A549 (cell line): ENCODE data around the gene NOL3.

Experiments used
- CHD4 ChIP-seq: fragments of 200-600 bp; sonication (generic); IDR thresholded peaks from 2 replicates; pipeline ENCODE4 v1.6.1; 2016; ENCODE audit warnings: antibody characterized with exemption, mild to moderate bottlenecking, borderline replicate concordance
- JUN ChIP-seq, 2 experiments: fragments of >200 bp; sonication (Bioruptor Twin); formaldehyde crosslinking; IDR thresholded peaks; 2 replicates in 1 of 2; 3 replicates in 1 of 2; pipeline ENCODE4 v1.6.1; 2016 to 2017
- NFE2L2 ChIP-seq: fragments of 150-350 bp; conservative IDR thresholded peaks from 2 replicates; pipeline ENCODE4 v1.6.1; 2014; ENCODE audit warnings: low read length
- POLR2A ChIP-seq: IDR thresholded peaks from 2 replicates; pipeline ENCODE4 v1.6.1; 2012; ENCODE audit warnings: mild to moderate bottlenecking, low read length
- SREBF2 ChIP-seq: fragments of 450-650 bp; IDR thresholded peaks from 2 replicates; pipeline ENCODE4 v1.6.1; 2014; ENCODE audit warnings: mild to moderate bottlenecking, moderate library complexity
- TF ChIP-seq, protein P1 (sequence below): IDR thresholded peaks from 2 replicates; pipeline ENCODE4 v1.6.1; 2012
- TF ChIP-seq, protein P2 (sequence below): fragments of 200-600 bp; sonication (generic); IDR thresholded peaks from 2 replicates; pipeline ENCODE4 v1.6.1; 2016; ENCODE audit warnings: antibody characterized with exemption, mild to moderate bottlenecking, moderate library complexity

DNA sequence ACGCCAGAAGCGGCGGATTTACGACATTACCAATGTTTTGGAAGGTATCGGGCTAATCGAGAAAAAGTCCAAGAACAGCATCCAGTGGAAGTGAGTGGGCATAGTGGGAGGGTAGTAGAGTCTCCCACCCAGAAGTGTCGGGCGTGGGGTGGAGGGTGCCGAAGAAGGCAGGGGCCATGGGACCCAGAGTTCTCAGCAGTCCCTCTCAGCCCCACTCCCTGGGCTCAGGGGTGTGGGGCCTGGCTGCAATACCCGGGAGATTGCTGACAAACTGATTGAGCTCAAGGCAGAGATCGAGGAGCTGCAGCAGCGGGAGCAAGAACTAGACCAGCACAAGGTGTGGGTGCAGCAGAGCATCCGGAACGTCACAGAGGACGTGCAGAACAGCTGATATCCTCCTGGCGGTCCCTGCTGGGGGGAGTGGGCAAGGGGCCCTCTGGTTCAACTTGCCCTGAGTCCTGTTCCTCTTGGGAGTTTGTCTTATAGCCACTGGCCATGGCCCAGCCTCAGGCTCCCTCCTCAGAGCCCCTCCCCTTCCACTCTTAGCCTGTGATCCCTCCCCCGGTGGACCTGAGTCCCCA lies 22.5 kb downstream of the NOL3 start:
- TF ChIP-seq SREBF2, result no peak
- TF ChIP-seq NFE2L2, result no peak
- TF ChIP-seq, protein P1, sequence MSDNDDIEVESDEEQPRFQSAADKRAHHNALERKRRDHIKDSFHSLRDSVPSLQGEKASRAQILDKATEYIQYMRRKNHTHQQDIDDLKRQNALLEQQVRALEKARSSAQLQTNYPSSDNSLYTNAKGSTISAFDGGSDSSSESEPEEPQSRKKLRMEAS, result no peak
- no peak for TF ChIP-seq POLR2A
- no peak for TF ChIP-seq JUN (IDR thresholded peaks at IDR 0.05)
- no peak for TF ChIP-seq CHD4
- TF ChIP-seq, protein P2, sequence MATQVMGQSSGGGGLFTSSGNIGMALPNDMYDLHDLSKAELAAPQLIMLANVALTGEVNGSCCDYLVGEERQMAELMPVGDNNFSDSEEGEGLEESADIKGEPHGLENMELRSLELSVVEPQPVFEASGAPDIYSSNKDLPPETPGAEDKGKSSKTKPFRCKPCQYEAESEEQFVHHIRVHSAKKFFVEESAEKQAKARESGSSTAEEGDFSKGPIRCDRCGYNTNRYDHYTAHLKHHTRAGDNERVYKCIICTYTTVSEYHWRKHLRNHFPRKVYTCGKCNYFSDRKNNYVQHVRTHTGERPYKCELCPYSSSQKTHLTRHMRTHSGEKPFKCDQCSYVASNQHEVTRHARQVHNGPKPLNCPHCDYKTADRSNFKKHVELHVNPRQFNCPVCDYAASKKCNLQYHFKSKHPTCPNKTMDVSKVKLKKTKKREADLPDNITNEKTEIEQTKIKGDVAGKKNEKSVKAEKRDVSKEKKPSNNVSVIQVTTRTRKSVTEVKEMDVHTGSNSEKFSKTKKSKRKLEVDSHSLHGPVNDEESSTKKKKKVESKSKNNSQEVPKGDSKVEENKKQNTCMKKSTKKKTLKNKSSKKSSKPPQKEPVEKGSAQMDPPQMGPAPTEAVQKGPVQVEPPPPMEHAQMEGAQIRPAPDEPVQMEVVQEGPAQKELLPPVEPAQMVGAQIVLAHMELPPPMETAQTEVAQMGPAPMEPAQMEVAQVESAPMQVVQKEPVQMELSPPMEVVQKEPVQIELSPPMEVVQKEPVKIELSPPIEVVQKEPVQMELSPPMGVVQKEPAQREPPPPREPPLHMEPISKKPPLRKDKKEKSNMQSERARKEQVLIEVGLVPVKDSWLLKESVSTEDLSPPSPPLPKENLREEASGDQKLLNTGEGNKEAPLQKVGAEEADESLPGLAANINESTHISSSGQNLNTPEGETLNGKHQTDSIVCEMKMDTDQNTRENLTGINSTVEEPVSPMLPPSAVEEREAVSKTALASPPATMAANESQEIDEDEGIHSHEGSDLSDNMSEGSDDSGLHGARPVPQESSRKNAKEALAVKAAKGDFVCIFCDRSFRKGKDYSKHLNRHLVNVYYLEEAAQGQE, result no peak
